Osteoblast (primary cell): ENCODE results near the gene ZC3H18. TPM values are rescaled to one million over a fixed set of nuclear protein-coding genes. Genes with fewer than 3 reads are reported as not detected.

Experiments
- DNase-seq: peaks from one replicate; pipeline ENCODE4 v3.0.0; 2011; ENCODE audit warnings: low spot score, mixed read lengths; ENCODE audit not compliant: insufficient read length; ENCODE audit errors: missing footprints
- H2AFZ ChIP-seq: 2 replicates; pipeline ENCODE4 v1.6.0; 2011; ENCODE audit warnings: mild to moderate bottlenecking, low read length
- H3K27ac ChIP-seq: 2 replicates; pipeline ENCODE4 v1.5.1; 2011; ENCODE audit warnings: mild to moderate bottlenecking, low read depth, low read length, moderate library complexity
- H3K27me3 ChIP-seq: 2 replicates; pipeline ENCODE4 v1.6.0; 2012; ENCODE audit warnings: mild to moderate bottlenecking, control low read depth, inconsistent platforms, low read length, moderate library complexity; ENCODE audit not compliant: insufficient read depth
- H3K36me3 ChIP-seq: 2 replicates; pipeline ENCODE4 v1.5.1; 2011; ENCODE audit warnings: mild to moderate bottlenecking, low read length, control low read depth, moderate library complexity; ENCODE audit not compliant: insufficient read depth
- H3K4me1 ChIP-seq: 2 replicates; pipeline ENCODE4 v1.5.1; 2011; ENCODE audit warnings: mild to moderate bottlenecking, low read length, control low read depth, moderate library complexity; ENCODE audit not compliant: insufficient read depth
- H3K4me2 ChIP-seq: 2 replicates; pipeline ENCODE4 v1.6.0; 2011; ENCODE audit warnings: mild to moderate bottlenecking, low read length; ENCODE audit not compliant: insufficient read depth
- H3K4me3 ChIP-seq: fragments of 200-600 bp; sonication (generic); 3 replicates; pipeline ENCODE4 v1.5.1; 2012; ENCODE audit warnings: mild to moderate bottlenecking, low read length, inconsistent platforms; ENCODE audit not compliant: insufficient read depth
- H3K79me2 ChIP-seq: 2 replicates; pipeline ENCODE4 v1.6.0; 2012; ENCODE audit warnings: mild to moderate bottlenecking, low read length, control low read depth, inconsistent platforms; ENCODE audit not compliant: insufficient read depth
- H3K9me3 ChIP-seq: 2 replicates; pipeline ENCODE4 v1.5.1; 2011; ENCODE audit warnings: low read depth, low read length, control low read depth
- H4K20me1 ChIP-seq: 2 replicates; pipeline ENCODE4 v1.6.0; 2012; ENCODE audit warnings: mild to moderate bottlenecking, low read length, control low read depth; ENCODE audit not compliant: insufficient read depth
- total RNA-seq: library from RNA; depleted of rRNA; stranded (reverse); fragments of >200 nt; gene quantifications from 2 replicates; pipeline ENCODE4 v1.2.3, GENCODE V29; 2012
- TF ChIP-seq, protein P1 (sequence below): IDR thresholded peaks from 2 replicates; pipeline ENCODE4 v1.5.1; 2011; ENCODE audit warnings: mild to moderate bottlenecking, low read depth, low read length, moderate library complexity; ENCODE audit errors: extremely low read depth

The ZC3H18 gene
- total RNA-seq, 1 donor: 10.9 TPM

DNA sequence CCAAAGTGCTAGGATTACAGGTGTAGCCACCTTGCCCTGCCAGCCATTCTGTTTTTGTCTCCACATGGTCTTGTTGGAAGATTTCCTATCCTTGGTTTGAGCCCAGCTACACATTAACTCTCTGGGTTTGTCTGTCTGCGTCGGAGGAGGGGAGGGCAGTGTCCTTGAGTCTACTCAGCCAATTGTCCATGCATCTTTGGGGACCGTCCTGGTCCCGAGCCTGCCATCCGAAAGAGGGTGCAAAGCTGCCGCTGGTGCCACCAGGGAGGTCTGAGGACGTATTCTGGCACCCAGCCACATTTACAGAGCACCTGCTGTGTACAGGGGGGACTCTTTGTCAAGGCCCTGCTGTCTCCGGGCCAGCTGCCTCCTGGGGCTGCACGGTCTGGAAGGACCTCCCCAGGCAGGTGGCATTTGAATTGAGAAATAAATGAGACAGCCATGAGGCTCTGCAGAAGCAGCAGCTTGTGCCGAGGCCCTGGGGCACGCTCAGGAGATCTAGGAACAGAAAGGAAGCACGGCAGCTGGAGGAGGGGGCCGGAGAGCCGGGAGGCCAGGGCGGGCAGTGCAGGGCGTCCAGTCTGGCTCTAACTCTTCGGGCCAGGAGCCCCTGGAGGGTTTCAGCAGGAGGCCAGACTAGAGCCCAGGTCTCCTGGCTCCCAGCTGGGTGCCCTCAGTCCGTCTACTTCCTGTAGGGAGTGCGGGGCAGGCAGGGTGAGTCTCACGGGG lies 79.2 kb downstream of the ZC3H18 start:
- H2AFZ ChIP-seq: no peak overlapping the region
- TF ChIP-seq, protein P1, sequence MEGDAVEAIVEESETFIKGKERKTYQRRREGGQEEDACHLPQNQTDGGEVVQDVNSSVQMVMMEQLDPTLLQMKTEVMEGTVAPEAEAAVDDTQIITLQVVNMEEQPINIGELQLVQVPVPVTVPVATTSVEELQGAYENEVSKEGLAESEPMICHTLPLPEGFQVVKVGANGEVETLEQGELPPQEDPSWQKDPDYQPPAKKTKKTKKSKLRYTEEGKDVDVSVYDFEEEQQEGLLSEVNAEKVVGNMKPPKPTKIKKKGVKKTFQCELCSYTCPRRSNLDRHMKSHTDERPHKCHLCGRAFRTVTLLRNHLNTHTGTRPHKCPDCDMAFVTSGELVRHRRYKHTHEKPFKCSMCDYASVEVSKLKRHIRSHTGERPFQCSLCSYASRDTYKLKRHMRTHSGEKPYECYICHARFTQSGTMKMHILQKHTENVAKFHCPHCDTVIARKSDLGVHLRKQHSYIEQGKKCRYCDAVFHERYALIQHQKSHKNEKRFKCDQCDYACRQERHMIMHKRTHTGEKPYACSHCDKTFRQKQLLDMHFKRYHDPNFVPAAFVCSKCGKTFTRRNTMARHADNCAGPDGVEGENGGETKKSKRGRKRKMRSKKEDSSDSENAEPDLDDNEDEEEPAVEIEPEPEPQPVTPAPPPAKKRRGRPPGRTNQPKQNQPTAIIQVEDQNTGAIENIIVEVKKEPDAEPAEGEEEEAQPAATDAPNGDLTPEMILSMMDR: no peak
- H3K4me3 ChIP-seq: peak overlapping the region; percentile 85
- H4K20me1 ChIP-seq: peaks cover 13% of the 10 kb centered on the region
- H3K4me2 ChIP-seq: peak overlapping the region; percentile 88
- no peaks in the 10 kb centered on the region for H3K27me3 ChIP-seq
- H3K79me2 ChIP-seq: peaks cover 3% of the 10 kb centered on the region
- peaks cover under 1% of the 10 kb centered on the region for H3K36me3 ChIP-seq
- H3K27ac ChIP-seq: no peak overlapping the region
- DNase-seq: peak; percentile 90
- no peaks in the 10 kb centered on the region for H3K9me3 ChIP-seq
- peaks cover 11% of the 10 kb centered on the region for H3K4me1 ChIP-seq

- peak overlapping the region; percentile 62 for H2AFZ ChIP-seq
- peaks cover 8% of the 10 kb centered on the region for H3K36me3 ChIP-seq
- TF ChIP-seq, protein P1: no peak
- peaks cover 3% of the 10 kb centered on the region for H3K79me2 ChIP-seq
- peak overlapping the region; percentile 12 for H3K27ac ChIP-seq
- H3K4me2 ChIP-seq: peak overlapping the region; percentile 88
- peak; percentile 98 for DNase-seq
- no peaks in the 10 kb centered on the region for H3K27me3 ChIP-seq
- H4K20me1 ChIP-seq: peaks cover 13% of the 10 kb centered on the region
- H3K4me1 ChIP-seq: peaks cover 11% of the 10 kb centered on the region
- no peaks in the 10 kb centered on the region for H3K9me3 ChIP-seq
- H3K4me3 ChIP-seq: peak overlapping the region; percentile 85
Measured at GRCh38 chr16:88649924-88650748, 79.9 kb downstream of the ZC3H18 start.

DNA sequence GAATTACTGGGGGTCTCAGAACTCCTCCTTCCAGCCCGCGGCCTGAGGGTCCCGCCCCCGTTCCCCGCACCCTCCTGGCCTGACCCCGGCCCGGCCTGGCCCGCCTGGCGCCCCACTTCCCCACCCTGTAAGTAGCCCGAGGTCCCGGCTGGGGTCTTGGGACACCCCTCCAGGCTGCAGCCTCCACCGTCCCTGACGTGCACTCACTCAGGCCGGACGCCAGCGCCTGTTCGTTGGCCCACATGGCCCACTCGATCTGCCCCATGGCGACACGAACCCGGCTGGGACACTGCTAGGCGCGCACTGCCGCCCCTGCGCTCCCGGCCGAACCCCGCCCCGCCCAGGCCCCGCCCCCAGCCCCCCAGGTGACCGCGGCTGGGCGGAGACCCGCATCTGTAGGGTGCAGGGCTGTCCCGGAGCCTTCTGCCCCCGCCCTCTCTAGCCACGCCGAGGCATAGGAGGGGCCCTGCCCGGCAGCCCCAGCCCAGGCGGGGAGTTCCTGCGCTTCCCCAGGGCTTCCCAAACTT lies 80.6 kb downstream of the ZC3H18 start, which contains the start of gene CYBA:
TSS of gene CYBA (minus strand) at position 305 of the 527 bp plus-strand sequence. CDS start at position 265, 40 bp downstream.
- Histone ChIP-seq H3K36me3 (peaks cover 8% of the 10 kb centered on the region), H3K27ac (peak within 1 kb of the TSS; percentile 12), H3K4me2 (peak within 1 kb of the TSS; percentile 88), H4K20me1 (peaks cover 13% of the 10 kb centered on the region), H3K4me1 (peaks cover 11% of the 10 kb centered on the region), H3K9me3 (no peaks in the 10 kb centered on the region), H2AFZ (peak within 1 kb of the TSS; percentile 72), H3K79me2 (peaks cover 3% of the 10 kb centered on the region), H3K27me3 (no peaks in the 10 kb centered on the region), H3K4me3 (peak within 1 kb of the TSS; percentile 85)
- DNase-seq: peak; percentile 99
- TF ChIP-seq, protein P1: no peak
